ENCODE results near the gene ADCY1.

The ADCY1 gene

DNA sequence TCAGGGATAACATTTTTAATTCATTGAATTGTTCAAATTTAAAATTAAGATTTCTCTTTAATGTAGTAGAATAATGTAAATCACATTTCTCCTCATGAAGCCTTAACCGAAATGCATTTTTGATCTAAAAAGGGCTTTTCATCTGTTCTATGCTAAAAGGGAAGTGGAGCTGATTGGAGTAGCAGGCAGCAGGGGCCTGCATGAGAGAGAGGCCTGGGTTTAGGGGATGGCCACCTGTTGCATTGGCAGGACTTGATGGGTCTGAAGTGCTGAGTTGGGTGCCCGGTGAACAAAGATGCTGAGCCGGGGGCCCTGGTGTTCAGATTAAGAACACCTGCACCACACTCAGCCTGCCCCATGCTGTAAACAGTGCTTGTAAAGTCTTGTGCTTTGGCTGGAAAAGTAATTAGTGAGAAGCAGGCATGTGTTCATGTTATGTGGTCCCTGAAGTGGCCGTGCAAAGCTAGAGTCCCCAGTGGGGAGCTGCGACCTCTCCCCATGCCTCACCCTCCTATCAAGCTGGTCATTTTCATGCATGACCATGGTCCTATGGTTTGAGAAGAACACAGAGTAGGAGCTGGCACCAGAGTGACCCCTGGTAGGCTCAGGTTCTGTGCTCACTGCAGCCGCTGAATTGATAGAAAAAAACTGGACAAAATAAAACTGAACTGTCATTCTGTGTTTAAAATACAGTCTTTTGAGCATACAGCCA is 124.3 kb downstream of the ADCY1 start:
- DNase-seq = no peak

DNA sequence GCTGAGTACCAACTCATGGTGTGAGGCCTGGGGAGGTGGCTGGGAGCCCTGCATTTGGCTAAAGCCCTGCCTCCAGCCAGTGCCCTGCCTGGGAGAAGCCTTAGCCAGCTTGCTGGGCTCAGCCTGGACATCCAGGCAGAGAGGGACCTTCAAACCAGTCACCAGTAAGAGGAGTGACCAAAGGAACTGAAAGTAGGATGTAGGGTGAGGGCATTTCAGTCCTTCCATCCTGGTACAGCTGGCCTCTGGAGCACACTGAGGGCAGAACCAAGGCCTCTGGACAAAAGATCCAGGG is 124.8 kb downstream of the ADCY1 start:
- DNase-seq = no peak

DNA sequence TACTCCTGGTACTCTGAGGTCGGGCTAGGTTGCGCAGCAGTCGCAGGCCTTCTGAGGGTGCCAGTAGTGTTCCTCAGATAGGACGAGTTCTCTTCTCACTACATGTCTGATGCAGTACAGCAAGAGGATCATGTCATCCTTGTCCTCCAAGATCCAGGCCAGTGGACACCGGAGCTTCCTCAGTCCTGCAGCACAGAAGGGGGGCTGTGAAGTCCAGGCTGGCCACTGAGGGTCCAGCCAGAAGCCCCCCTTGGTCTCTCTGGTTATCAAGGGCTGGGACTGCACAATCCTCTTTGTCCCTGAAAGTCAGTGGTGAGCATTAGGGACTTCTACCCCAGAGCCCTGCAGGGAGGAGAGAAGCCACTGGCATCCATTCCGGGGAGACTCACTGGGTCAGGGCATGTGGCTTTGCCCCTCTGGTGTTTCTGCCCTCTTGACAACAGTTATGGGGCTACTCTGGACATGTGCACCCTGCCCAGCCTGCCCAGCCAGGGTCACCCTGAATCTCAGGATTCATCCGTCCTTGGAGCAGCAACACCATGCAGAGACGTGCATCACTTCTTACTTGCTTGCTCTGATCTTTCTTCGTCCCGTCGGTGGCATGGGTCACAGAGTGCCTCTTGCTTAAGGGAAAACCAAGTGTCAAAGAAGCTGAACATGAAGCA is 125.7 kb downstream of the ADCY1 start:
- no peak for DNase-seq

DNA sequence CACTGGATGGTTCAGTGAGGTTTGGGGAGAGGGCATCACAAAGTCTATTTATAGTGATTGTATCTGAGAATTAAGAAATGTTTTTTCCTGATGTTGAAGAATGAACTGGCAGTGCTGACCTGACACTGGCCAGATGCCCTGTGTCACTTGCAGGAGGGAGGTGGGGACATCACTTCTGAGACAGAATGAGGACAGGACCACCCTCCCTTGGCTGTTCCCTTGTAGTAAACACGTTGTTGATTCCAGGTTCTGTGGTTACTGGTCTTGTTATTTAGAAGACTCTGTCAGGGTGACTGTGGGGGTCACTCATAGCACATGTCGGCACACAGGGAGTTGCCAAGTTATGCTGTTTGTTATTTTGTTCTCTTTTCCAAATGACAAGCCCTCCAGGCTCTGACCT is 126.4 kb downstream of the ADCY1 start:
- DNase-seq = no peak

DNA sequence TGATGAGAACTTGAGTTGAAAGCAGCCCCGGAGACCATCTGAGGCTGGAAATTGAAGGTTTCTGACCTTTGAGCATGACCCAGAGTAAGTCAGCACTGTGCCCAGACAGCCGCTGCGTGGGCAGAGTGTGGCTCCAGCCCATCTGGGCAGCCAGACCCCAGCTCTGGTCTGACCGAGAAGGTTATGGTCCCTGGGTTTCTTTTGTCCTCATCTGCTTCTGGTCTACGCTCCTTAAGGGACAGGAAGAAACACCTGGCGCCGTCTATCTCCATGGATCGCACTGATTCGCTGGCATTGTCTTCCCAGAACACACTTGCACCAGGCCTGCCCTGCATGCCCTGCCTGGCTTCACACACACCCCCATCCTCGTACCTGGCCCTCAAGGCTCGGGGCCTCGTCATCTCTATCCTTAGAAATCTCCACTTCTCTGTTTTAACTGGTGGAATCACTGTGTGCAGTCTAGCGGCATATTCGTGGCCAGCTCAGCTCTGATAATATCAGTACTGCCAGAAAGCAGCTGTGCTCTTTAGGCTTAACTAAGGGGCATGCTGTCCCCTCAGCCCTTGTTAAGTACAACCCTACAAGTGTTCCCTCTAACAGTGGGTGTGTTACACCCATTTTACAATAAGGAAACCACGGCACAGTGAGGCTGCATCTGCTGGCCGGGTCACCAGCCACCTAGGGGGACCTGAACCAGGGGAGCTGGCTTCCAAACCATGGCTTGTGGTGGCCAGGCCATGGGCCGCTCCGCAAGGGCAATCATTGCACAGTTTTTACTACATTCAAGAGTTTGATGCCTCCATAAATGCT is 127.7 kb downstream of the ADCY1 start:
- no peak for DNase-seq

DNA sequence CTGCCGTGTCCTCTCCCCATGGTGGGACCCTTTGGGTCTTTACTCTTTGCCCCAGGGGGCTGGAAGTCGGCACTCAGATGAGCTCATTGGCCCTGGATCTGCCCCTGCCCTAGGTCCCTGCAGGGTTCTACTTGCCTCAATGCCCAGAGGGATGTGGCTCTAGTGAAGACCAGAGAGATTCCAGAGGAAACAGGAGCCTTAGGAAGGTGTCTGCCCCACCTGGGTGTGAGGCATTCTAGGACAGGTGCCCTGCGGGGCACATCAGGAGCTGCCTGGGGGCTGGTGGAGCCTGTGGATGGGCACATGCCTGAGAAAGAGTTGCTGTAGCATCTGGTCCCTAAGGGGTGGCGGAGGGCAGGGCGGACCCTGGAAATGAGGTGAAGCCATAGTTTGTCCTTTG is 128.6 kb downstream of the ADCY1 start:
- DNase-seq = no peak

DNA sequence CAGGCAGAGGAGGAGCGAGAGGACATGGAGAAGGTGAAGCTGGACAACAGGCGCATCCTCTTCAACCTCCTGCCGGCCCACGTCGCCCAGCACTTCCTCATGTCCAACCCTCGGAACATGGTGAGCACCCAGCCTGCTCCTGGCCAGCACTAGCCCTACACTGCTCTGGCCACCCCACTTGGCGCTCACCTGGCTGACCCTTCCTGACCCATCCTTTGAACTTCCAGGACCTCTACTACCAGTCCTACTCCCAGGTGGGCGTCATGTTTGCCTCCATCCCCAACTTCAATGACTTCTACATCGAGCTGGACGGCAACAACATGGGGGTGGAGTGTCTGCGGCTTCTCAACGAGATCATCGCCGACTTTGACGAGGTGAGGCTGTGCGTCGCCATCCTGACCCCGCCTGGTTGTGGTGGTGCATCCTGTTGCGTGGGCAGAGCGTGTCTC is 129.2 kb downstream of the ADCY1 start:
- DNase-seq = no peak

DNA sequence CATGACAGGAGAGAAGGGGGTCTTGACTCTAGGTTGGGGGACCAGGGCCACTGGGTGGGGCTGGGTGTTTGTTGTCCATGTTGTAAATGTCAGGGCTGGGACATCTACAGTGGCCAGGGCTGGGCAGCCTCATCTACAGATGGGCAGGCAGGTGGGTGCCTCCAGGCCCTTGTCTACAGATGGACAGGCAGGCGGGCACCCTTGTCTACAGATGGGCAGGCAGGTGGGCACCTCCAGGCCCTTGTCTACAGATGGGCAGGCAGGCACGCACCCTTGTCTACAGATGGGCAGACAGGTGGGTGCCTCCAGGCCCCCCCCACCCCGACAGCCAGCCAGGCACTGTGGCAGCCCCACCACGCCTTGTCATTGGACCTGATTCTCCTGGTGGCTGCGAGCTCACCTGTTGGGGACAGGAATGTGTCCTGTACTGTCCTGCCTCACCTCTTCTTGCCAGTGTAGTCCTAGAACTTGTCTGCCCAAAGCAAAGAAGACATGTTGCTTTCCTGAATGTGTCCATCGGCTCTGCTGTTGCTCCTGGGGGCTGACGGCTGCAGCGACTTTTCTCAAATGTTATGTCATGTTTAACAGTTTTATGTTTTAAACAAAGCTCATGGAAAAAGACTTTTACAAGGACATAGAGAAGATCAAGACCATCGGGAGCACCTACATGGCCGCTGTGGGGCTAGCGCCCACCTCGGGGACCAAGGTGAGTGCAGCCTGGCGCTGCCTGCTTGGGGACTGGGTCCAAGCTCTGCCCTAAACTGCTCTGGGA is 129.9 kb downstream of the ADCY1 start:
- no peak for DNase-seq

DNA sequence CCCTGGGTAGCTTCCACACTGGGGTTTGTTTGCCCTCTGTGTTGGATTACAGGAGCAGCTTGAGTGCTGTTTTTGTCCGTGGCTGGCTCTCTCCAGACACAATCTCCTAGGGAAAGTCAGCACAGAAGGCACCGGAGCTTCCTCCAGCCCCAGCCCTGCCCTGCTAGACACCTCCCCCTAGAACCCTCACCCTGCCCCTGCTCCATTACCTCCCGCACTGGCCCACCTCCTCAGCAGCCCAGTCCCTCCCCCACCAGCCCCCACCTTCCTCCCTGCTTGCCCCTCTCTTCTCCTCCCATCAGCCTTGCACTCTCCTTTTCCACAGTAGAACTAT is 130.5 kb downstream of the ADCY1 start:
- DNase-seq = no peak

DNA sequence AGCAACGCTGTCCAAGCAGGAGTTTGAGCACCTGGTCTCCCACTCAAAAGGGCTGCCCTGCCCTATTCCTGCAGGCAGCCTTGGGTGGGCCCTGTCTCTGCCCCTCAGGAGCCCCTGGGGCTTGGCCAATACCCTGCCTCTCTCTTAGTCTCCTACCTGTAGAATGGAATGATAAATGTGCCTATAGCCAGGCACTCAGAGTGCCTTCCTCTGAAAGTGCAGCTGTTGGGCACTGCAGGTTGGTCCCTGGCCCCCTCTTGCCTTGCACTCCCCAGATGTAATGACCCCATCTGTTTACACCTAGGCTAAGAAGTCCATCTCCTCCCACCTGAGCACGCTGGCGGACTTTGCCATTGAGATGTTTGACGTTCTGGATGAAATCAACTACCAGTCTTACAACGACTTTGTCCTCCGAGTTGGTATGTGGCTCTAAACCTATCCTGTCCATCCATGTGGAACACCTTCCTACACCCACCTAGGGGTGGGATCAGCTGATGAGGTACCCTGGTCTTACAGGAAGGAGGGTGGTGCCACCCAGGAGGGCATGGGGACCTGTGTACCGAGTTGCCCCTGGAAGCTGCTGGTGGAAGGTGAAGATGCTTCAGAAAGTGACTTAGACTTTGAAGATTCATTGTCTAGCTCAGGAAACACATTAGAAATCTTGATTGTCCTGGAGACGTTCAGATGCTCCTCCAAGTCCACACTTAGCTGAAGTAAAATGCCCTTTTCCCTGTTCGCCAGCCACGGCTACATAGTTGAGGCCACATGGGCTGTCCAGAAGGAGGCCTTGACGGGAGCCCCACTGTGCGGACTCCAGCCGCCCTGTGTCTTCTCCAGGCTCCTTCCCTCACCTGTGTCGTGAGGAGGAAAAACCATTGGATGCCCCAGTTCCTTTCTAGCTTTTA is 134.1 kb downstream of the ADCY1 start:
- no peak for DNase-seq

DNA sequence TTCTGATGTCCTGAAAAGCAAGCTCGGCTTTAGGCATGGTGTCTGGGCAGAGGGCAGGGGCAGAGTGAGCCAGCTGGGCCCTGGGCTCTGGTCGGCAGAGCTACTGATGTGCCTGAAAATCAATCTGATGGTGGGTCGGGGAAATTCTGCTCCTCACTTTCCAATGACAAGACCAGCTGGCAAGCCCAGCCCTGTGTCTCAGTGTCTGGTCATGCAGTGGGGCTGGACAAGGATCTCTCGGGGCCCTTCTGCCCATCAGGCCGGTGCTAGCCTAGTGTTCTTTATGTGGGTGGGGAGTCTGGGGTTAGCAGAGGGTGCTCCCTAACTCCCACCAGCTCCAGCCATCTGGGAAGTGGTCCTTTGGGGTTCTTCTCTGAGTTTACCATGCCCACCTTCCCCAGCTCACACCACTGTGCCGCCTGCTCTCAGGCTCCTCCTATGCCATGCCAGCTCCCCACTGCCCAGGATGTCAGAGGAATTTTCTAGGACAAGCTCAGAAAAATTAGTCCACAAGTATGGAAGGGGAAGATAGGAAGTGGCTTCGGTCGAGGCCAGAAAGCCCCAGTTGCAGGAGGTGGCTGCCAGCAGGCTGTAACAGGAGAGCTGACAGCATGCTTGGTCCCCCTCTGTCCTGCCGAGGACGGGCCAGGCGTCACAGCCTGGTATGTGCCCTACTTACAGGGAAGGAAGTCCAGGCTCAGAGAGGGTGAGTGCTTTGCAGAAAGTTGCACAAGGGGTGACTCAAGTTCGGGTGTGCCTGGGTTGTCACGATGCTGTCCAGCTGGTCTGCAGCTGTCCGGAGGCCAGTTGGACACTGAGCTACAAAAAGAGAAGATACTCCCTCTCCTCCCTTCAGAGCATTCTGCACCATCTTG is 135.2 kb downstream of the ADCY1 start:
- no peak for DNase-seq

DNA sequence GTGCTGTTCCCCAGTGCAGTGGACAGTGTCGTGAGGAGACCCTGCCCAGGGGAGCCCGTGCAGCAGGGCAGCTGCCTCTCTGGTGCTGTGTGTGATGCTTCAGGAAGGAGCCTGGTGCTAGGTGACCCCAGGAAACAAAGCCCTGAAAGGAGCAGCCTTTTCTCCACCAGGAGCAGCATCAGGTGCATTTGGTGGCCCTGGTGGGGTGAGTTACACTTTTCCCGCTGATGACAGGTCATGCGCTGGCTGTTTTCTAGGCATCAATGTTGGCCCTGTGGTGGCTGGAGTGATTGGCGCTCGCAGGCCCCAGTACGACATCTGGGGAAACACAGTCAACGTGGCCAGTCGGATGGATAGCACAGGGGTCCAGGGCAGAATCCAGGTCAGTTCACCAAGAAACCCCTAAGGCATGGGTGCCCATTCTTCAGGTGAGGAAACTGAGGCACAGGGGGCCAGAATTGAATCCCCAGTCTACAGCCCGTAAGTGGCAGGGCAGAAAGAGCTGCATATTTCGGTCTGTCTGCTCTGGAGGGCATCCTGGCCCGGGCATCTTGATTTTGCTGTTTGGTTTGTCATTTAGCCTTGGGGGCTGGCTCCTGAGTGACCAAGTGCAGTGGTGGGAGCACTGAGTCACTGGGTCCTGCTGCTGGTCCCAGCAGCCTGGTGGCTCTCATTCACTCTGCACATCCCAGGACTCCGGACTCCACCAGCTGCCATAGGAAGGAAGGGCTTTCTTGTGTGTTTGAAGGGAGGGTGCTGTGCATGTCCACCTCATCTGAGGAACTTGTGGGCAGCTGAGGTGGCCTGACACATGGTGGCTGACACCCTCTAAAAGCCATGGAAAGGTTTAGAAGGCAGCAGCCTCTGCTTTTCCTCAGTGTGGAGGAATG is 136.3 kb downstream of the ADCY1 start:
- DNase-seq = no peak

DNA sequence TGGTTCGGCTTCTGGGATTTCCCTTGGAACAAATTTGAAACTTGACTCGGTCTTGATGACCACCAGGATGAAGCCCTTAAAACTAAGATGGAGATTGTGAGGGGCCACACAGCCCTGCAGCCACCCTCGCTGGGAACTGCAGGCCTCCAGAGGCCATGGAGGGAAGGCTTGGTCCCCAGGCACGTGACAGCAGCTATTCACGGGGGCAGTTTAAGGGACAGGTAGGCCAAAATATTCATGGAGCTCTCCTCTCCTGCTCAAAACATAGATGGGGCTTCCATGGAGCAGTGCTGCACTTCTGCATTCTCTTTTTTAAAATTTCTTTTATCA is 137.0 kb downstream of the ADCY1 start:
- no peak for DNase-seq

DNA sequence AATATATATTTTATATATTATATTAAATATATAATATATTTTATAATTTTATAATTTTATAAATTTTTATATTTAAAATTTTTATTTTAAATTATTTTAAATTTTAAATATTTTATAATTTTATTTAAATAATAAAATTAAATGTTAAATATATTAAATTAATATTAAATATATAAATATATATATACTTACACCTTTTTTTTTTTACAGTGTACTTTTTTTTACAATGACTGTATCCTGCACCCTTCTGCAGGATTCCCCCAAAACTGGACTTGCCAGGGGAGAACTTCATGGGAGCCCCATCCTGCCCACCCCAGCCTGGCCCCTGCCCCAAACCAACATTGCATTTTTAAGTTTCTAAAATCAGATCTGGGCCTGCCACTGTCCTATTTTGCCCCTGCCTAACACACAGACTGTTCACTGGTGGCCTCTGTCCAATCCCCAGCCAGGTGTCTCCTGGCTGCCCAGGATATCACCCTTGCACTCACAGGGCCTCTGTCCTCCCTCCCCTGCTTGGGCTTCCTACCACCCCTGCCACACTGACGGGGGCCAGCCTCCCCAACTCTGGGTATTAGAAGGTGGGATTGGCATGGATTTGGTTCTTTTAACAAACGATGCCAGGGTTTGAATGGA is 138.0 kb downstream of the ADCY1 start:
- DNase-seq = no peak

DNA sequence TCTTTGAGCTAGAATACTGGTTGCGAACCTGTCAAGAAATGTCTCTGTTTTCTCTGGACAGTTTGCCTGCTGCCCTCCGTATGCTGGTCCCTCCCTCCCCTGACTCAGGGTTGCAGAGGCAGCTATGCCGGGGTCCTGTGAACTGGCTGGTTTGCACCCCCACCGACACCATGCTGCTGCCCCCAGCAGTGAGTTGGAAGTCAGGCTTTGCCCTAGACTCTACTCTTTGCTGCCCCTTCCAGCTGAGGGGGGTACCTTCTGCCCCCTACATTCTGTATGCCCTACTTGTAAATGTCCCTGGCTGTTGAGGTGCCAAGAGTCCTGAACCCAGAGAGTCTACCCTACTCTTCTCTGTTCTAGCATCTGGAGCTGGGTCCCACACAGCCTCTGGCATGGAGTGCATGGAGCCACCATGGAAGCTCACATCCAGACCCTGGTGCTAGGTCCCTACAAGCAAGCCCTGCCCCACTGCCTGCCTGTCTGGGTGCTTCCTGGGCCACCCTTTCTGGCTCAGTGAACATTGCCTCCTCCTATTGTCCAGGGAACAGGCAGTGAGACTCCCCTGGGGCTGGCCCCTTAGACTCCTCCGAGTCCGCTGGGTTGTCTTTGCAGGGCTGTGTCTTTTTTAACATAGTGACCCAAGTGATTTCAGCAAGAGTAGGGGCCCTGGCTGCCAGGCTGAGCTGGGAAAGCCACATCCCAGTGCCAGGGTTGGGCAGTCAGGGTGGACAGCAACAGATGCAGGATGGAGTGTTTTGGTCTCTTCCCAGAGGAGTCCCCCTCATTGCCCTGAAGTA is 138.9 kb downstream of the ADCY1 start:
- DNase-seq = no peak

DNA sequence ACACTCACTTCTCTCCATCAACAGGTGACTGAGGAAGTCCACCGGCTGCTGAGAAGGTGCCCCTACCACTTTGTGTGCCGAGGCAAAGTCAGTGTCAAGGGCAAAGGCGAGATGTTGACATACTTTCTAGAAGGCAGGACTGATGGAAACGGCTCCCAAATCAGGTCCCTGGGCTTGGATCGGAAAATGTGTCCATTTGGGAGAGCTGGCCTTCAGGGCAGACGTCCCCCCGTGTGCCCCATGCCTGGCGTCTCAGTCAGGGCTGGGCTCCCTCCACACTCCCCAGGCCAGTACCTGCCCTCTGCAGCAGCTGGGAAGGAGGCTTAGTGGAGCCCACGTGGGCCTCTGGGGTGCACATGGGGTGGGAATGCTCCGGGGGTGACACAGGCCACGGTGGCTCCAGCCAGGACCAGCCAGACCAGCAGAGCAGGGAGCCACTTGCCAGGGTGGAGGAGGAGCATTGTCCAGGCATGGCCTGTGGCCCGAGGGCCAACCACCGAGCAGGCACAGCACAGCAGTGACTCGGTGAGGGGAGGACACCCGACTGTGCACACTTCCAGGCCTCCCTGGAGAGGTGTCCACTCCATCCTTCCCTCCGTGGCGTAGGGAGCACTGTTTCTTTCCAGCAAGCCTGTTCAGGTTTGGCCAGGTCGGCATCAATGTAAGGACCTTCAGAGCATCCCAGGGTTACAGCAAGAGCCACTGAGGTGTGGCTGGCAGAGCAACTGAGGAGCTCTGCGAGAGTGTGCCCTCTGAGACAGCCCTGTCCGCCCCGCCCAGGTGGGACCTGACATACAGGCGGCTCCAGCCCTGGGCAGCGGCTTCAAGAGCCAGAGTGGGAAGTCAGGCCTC is 139.7 kb downstream of the ADCY1 start:
- no peak for DNase-seq

DNA sequence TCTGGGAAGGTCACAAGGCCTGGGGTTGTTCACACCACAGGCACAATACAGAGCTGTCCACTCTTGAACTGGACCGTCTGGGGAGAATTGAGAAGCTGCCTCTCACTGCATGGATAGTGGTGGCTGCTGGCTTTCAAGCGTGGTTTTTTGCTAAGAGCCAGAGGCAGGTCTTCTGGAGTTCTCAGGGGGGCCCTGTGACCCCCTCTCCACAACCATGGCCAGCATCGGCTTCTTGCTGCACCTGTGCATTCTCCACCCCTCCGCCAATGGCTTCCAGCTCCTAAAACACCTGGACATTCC is 140.3 kb downstream of the ADCY1 start:
- DNase-seq = no peak

All from CD4-positive, alpha-beta T cell treated with Interleukin-12 subunit alpha and Interleukin-12 subunit beta, for 1 hour (primary cell).